Uterus (tissue), 4 donors: ENCODE results near the gene SLCO6A1. TPM values are rescaled to one million over a fixed set of nuclear protein-coding genes. Genes with fewer than 3 reads are reported as not detected.

Experiments
- DNase-seq, 2 donors: peaks; one replicate each; pipeline ENCODE4 v3.0.0-alpha.2; 2019 to 2020
- H3K27ac ChIP-seq, 2 donors: fragments of 200-600 bp; sonication (generic); 1 replicate in 1 of 2; 2 replicates in 1 of 2; pipeline ENCODE4 v1.5.1; 2016 to 2018
- H3K27me3 ChIP-seq, 2 donors: fragments of 200-600 bp; sonication (generic); one replicate each; pipeline ENCODE4 v1.5.1; 2018 to 2019; ENCODE audit warnings: control low read depth in 1 of 2
- H3K36me3 ChIP-seq, 2 donors: fragments of 200-600 bp; sonication (generic); one replicate each; pipeline ENCODE4 v1.5.1; 2019; ENCODE audit warnings: control low read depth in 1 of 2
- H3K4me1 ChIP-seq, 2 donors: fragments of 200-600 bp; sonication (generic); one replicate each; pipeline ENCODE4 v1.5.1; 2018 to 2019; ENCODE audit warnings: control low read depth in 1 of 2
- H3K4me3 ChIP-seq, 2 donors: fragments of 200-600 bp; sonication (generic); 1 replicate in 1 of 2; 2 replicates in 1 of 2; pipeline ENCODE4 v1.5.1; 2018 to 2019; ENCODE audit warnings: mild to moderate bottlenecking in 1 of 2
- H3K9me3 ChIP-seq, 2 donors: fragments of 200-600 bp; sonication (generic); one replicate each; pipeline ENCODE4 v1.5.1; 2019; ENCODE audit warnings: control low read depth in 1 of 2
- POLR2A ChIP-seq, 2 donors: fragments of 450-650 bp; IDR thresholded peaks; one replicate each; pipeline ENCODE4 v1.6.1; 2016; ENCODE audit warnings: antibody characterized with exemption in 2 of 2, mild to moderate bottlenecking in 1 of 2, moderate library complexity in 1 of 2
- intact Hi-C: fragments of 100-400 bp; cut with DNase I; formaldehyde crosslinking; loops from one replicate; pipeline ENCODE4 v1.15.1; 2023; ENCODE audit warnings: low total_unique reads
- total RNA-seq, 4 donors: library from RNA; depleted of rRNA in 3 of 4; stranded (reverse); fragments of >200 nt in 3 of 4; gene quantifications; one replicate each; pipeline versions ENCODE4 v1.1.0 to v1.2.4, GENCODE V29; 2014 to 2023
- TF ChIP-seq, protein P1 (sequence below), 4 experiments: fragments of 200-600 bp in 2 of 4; fragments of 450-650 bp in 2 of 4; sonication (generic) in 2 of 4; IDR thresholded peaks; one replicate each; pipeline ENCODE4 v1.5.1; 2016 to 2019; ENCODE audit warnings: antibody characterized with exemption in 4 of 4, mild to moderate bottlenecking in 2 of 4, moderate library complexity in 1 of 4
- donor health status: DM: yes; HTN: yes; CAD: no.

Gene SLCO6A1
- total RNA-seq, 4 donors from 2014 or later, result not detected

DNA sequence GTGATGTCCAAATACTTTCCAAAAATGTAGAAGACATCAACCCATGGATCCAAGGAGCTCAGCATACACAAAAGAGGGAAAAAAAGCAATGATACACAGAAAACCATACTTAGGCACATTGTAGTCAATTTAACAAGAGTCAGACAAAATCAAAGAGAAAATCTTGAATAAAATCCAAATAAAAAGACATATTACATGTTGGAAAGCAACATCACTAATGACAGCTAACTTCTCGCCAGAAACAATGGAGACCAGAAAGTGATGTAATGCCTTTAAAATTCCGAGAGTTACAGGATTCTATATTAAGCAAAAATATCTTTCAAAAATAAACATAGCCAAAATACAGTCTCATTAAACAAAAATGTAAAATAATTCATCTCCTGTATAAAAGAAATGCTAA lies 122.9 kb downstream of the SLCO6A1 start:
- H3K27me3 ChIP-seq, result no peaks in the 10 kb centered on the region
- no peak overlapping the region for H3K27ac ChIP-seq
- no peak overlapping the region for H3K4me3 ChIP-seq
- TF ChIP-seq, protein P1, sequence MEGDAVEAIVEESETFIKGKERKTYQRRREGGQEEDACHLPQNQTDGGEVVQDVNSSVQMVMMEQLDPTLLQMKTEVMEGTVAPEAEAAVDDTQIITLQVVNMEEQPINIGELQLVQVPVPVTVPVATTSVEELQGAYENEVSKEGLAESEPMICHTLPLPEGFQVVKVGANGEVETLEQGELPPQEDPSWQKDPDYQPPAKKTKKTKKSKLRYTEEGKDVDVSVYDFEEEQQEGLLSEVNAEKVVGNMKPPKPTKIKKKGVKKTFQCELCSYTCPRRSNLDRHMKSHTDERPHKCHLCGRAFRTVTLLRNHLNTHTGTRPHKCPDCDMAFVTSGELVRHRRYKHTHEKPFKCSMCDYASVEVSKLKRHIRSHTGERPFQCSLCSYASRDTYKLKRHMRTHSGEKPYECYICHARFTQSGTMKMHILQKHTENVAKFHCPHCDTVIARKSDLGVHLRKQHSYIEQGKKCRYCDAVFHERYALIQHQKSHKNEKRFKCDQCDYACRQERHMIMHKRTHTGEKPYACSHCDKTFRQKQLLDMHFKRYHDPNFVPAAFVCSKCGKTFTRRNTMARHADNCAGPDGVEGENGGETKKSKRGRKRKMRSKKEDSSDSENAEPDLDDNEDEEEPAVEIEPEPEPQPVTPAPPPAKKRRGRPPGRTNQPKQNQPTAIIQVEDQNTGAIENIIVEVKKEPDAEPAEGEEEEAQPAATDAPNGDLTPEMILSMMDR (IDR thresholded peaks at IDR 0.05), result no peak
- TF ChIP-seq POLR2A (IDR thresholded peaks at IDR 0.05), result no peak
- intact Hi-C loops, result no loop called here
- no peaks in the 10 kb centered on the region for H3K9me3 ChIP-seq
- no peaks in the 10 kb centered on the region for H3K36me3 ChIP-seq
- no peak for DNase-seq
- no peaks in the 10 kb centered on the region for H3K4me1 ChIP-seq

DNA sequence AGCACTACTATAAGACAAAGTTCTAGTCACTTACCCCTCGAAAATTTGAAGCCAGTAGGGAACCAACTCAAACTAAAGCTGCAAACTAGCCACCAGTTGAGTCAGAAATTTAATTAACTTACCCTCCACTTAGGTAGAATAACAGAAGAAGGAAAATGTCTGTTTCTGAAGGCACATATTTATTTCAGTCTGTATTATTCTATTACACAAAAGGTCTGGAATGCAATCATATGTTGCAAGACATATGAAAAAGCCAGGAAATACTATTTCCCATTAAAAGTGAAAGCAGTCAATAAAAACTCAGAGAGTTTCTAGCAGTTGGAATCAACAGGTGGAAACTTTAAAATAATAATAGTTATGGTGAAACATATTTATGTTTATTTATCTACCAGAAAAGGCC lies 123.5 kb downstream of the SLCO6A1 start:
- DNase-seq, result no peak
- intact Hi-C loops, result no loop called here
- Histone ChIP-seq H3K4me1 (no peaks in the 10 kb centered on the region), H3K36me3 (no peaks in the 10 kb centered on the region), H3K27me3 (no peaks in the 10 kb centered on the region), H3K4me3 (no peak overlapping the region), H3K9me3 (no peaks in the 10 kb centered on the region), H3K27ac (no peak overlapping the region)
- TF ChIP-seq, protein P1 (IDR thresholded peaks at IDR 0.05), result no peak
- TF ChIP-seq POLR2A (IDR thresholded peaks at IDR 0.05), result no peak

DNA sequence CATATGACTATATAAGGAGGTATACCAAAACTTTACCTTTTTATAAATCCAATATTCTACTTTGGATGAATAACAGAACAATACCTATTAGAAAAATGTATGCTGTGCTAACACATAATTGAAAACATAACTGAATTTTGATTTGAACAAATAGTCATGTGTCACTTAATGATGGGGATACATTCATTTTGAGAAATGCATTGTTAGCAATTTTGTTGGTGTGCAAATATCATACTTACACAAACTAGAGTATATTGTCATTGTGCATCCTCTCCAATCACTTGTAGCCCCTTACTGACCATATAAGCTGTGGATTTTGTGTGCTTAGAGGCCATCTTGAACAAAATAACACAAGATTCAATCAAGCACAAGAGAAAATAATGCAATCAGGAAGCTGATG lies 130.4 kb downstream of the SLCO6A1 start:
- Histone ChIP-seq H3K27me3 (no peaks in the 10 kb centered on the region), H3K4me1 (no peaks in the 10 kb centered on the region), H3K9me3 (no peaks in the 10 kb centered on the region), H3K27ac (no peak overlapping the region), H3K36me3 (no peaks in the 10 kb centered on the region), H3K4me3 (no peak overlapping the region)
- TF ChIP-seq POLR2A (IDR thresholded peaks at IDR 0.05), result no peak
- TF ChIP-seq, protein P1 (IDR thresholded peaks at IDR 0.05), result no peak
- no peak for DNase-seq
- intact Hi-C loops, result no loop called here

DNA sequence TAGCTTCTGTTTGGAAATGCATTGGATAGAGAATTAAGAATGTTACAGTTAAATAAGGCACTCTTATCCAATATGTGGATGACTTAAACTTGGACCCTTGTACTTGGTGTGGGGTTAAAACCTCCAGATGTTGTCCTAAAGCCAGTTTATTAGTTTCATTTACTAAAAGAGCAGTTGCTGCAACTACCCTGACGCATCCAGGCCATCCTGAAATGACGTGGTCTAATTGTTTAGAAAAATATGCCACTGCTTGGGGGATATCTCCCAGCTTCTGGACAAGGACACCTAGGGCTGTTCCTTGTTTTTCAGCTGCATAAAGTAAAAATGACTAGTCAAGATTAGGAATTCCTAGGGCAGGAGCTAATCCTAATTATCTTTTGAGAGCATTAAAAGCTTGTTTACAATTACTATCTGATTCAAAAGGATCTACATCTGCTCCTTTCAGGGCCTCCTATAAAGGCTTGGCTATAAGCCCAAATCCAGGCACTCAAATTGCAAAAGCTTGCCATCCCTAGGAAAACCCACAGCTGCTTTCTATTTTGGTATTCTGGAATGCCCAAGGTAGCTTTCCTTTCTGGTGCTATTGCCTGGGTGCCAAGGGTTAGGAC lies 157.0 kb downstream of the SLCO6A1 start:
- H3K4me3 ChIP-seq, result no peak overlapping the region
- no peaks in the 10 kb centered on the region for H3K36me3 ChIP-seq
- TF ChIP-seq POLR2A (IDR thresholded peaks at IDR 0.05), result no peak
- TF ChIP-seq, protein P1 (IDR thresholded peaks at IDR 0.05), result no peak
- no peaks in the 10 kb centered on the region for H3K4me1 ChIP-seq
- H3K27me3 ChIP-seq, result no peaks in the 10 kb centered on the region
- DNase-seq, result no peak
- intact Hi-C loops, result no loop called here
- no peak overlapping the region for H3K27ac ChIP-seq
- no peaks in the 10 kb centered on the region for H3K9me3 ChIP-seq

DNA sequence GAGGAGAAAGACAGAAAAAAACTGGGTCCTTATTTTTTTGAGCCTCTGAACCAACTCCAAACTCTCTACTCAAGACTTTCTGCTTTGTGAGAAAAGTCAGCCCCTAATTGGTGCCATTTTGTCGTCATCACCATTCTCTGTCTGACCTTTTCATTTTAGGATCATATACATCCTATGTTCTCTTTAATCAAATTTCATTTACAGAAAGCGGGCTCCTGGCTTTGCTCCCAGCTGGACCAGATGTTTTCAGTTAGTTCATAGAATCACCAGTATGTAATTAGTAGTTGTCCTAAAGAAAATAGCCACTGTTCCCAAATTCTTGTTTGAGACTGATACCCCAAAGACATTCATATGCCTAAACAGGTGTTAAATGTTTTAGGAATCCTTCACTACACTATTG lies 174.1 kb downstream of the SLCO6A1 start:
- no peaks in the 10 kb centered on the region for H3K36me3 ChIP-seq

More for the DNA sequence above, 174.1 kb downstream of the SLCO6A1 start:
- Histone ChIP-seq H3K9me3 (no peaks in the 10 kb centered on the region), H3K27me3 (no peaks in the 10 kb centered on the region), H3K27ac (no peak overlapping the region), H3K4me3 (no peak overlapping the region), H3K4me1 (no peaks in the 10 kb centered on the region)
- no peak for TF ChIP-seq POLR2A (IDR thresholded peaks at IDR 0.05)
- intact Hi-C loops, result no loop called here
- no peak for DNase-seq

Other genes with a start within 250 kb of the SLCO6A1 start
- under 1 TPM in 2 of 4 donors, not detected in 2; 0.09 to 0.76 TPM for gene SLCO4C1, start 202.7 kb downstream of the SLCO6A1 start, total RNA-seq